Measurements from ENCODE around the gene ADAMTSL4. TPM values are rescaled to one million over a fixed set of nuclear protein-coding genes. Genes with fewer than 3 reads are reported as not detected.

Gene ADAMTSL4
- total RNA-seq, 4 donors from 2014 or later: 10.1 to 15.9 (median 13.6) TPM

DNA sequence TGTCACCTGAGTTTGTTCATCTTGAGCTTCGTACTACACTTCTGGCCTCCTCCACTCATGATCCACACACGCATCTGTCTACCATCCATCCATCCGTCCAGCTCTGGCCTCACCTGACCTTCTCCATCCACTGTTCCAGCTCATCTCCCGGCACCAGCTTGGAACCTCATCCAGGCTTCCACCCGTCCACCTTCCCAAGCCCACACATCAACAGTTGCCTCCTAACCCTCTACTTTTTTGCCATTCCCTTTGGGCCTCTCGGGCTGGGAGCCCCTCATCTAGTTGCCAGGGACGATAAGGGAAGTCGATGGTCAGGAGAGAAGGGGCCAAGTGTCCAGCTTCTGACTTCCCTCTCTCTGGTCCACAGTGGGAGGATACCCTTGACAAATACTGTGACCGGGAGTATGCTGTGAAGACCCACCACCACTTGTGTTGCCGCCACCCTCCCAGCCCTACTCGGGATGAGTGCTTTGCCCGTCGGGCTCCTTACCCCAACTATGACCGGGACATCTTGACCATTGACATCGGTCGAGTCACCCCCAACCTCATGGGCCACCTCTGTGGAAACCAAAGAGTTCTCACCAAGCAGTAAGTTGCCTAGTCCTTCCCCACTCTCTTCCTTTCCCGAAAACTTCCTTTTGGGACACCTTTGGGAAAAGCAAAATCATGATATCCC, 37.1 kb upstream of the ADAMTSL4 start:
- no peak overlapping the region for H3K4me3 ChIP-seq (ENCODE audit: low read depth, poor library complexity, severe bottlenecking)
- 89 to 93% methylated on average over 17 of the region's 17 CpGs for WGBS, 2 donors
- DNase-seq (ENCODE audit: low spot score in 2 of 2): no peak
- TF ChIP-seq POLR2A (IDR thresholded peaks at IDR 0.05): no peak
- TF ChIP-seq, protein P1, sequence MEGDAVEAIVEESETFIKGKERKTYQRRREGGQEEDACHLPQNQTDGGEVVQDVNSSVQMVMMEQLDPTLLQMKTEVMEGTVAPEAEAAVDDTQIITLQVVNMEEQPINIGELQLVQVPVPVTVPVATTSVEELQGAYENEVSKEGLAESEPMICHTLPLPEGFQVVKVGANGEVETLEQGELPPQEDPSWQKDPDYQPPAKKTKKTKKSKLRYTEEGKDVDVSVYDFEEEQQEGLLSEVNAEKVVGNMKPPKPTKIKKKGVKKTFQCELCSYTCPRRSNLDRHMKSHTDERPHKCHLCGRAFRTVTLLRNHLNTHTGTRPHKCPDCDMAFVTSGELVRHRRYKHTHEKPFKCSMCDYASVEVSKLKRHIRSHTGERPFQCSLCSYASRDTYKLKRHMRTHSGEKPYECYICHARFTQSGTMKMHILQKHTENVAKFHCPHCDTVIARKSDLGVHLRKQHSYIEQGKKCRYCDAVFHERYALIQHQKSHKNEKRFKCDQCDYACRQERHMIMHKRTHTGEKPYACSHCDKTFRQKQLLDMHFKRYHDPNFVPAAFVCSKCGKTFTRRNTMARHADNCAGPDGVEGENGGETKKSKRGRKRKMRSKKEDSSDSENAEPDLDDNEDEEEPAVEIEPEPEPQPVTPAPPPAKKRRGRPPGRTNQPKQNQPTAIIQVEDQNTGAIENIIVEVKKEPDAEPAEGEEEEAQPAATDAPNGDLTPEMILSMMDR (IDR thresholded peaks at IDR 0.05): no peak
- intact Hi-C loops (cut with DNase I; ENCODE audit: low total_unique reads): no loop called here

DNA sequence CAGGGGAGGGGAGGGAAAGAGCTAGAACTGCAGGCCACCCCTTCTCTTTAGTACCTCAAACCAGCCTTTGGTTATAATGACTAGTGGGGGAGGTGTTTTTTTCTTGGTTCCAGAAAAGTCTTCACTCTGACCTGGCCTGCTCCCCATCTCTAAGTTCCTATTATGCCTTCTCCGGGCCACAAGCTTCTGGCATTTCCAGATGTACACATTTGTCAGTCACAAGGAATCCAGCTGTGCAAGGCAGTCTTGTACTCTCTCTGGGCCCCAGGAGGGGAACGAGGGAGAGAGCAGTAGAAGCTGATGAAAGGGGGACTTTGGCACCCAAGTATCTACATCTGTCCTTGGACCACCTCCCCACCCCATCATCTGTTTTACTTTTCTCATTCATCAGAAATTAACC, 36.4 kb upstream of the ADAMTSL4 start:
- TF ChIP-seq, protein P1 (IDR thresholded peaks at IDR 0.05): no peak
- TF ChIP-seq POLR2A (IDR thresholded peaks at IDR 0.05): no peak
- H3K4me3 ChIP-seq (ENCODE audit: low read depth, poor library complexity, severe bottlenecking): no peak overlapping the region
- DNase-seq (ENCODE audit: low spot score in 2 of 2): no peak
- 37 to 71% methylated on average over 2 of the region's 2 CpGs for WGBS, 2 donors
- intact Hi-C loops (cut with DNase I; ENCODE audit: low total_unique reads): no loop called here

DNA sequence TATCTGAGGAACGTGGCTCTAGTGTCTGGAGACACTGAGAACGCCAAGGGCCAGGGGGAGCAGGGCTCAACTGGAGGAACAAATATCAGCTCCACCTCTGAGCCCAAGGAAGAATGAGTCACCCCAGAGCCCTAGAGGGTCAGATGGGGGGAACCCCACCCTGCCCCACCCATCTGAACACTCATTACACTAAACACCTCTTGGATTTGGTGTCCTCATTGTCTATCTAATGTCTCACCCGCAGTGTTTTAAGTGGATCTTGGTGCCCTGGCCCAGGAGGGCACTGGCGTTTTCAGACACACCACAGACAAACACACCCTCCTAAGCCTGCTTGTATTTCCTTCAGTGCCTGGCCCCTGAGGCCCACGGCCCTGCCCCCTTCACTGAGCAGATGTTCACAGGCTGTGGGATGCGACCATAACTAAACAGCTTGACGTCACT, 35.8 kb upstream of the ADAMTSL4 start:
- intact Hi-C loops (cut with DNase I; ENCODE audit: low total_unique reads): no loop called here
- no peak for TF ChIP-seq POLR2A (IDR thresholded peaks at IDR 0.05)
- TF ChIP-seq, protein P1 (IDR thresholded peaks at IDR 0.05): no peak
- no peak for DNase-seq (ENCODE audit: low spot score in 2 of 2)
- WGBS, 2 donors: 52 to 61% methylated on average over 7 of the region's 7 CpGs
- no peak overlapping the region for H3K4me3 ChIP-seq (ENCODE audit: low read depth, poor library complexity, severe bottlenecking)

DNA sequence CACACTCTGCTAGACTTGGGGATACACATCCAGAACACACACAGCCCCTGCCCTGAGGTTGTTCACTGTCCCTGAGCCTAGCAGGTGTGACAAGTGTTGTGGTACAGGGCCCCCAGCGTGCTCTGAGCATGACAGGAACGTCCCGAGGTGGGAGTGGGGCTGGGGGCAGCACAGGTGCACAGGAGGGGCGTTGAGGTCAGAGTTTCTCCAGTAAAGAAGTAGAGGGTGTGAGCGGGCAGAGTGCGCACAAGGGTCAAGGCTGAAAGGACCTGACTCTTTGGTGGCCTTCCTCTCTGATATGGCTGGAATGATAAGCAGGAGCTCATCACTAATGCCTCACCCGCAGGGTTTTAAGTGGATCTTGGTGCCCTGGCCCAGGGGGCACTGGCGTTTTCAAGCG, 34.9 kb upstream of the ADAMTSL4 start:
- WGBS, 2 donors: 91 to 92% methylated on average over 9 of the region's 9 CpGs
- H3K4me3 ChIP-seq (ENCODE audit: low read depth, poor library complexity, severe bottlenecking): no peak overlapping the region
- intact Hi-C loops (cut with DNase I; ENCODE audit: low total_unique reads): no loop called here
- TF ChIP-seq, protein P1 (IDR thresholded peaks at IDR 0.05): no peak
- no peak for TF ChIP-seq POLR2A (IDR thresholded peaks at IDR 0.05)
- no peak for DNase-seq (ENCODE audit: low spot score in 2 of 2)

DNA sequence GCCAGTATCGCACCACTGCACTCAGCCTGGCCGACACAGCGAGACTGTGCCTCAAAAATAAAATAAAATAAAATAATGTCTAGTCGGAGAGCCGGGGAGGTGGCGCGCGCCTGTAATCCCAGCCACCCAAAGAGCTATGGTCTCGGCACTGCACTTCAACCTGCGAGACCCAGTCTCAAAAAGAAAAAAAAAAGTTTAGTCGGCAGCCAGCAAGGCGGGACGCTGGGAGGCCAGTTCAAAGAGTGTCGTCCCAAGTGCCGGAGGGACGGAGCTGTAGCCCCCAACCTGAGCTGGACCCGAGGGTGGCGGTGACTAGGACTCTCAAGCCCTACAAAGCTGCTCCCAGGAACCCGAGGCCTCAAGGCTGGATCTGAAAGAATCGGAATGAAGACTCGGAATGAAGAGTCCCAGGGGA, 34.3 kb upstream of the ADAMTSL4 start:
- no peak for DNase-seq (ENCODE audit: low spot score in 2 of 2)
- 38 to 39% methylated on average over 21 of the region's 21 CpGs for WGBS, 2 donors
- peak overlapping the region; percentile 28 for H3K4me3 ChIP-seq (ENCODE audit: low read depth, poor library complexity, severe bottlenecking)
- intact Hi-C loops (cut with DNase I; ENCODE audit: low total_unique reads): no loop called here
- TF ChIP-seq POLR2A (IDR thresholded peaks at IDR 0.05): no peak
- TF ChIP-seq, protein P1 (IDR thresholded peaks at IDR 0.05): no peak

All from lower leg skin (tissue), 4 donors.